MM.1S (cell line): ENCODE measurements around the gene FHL3.
A peak's percentile ranks its signal among the peaks of the same experiment; 100 is the strongest.
"Not testable (repeated sequence)": the region's sequence is repeated elsewhere in the genome, so short reads cannot be mapped to it uniquely, and the experiment has no call there.

Experiments
- DNase-seq: peaks from one replicate; pipeline ENCODE4 v3.0.0-alpha.2; 2015
- H2AFZ ChIP-seq: fragments of 300-600 bp; sonication (generic); 2 replicates; pipeline ENCODE4 v1.6.0; 2016; ENCODE audit warnings: antibody characterized with exemption, low read length
- H3F3A ChIP-seq: fragments of 300-600 bp; sonication (generic); 2 replicates; pipeline ENCODE4 v1.6.1; 2016; ENCODE audit warnings: mild to moderate bottlenecking, antibody characterized with exemption, low read length, moderate library complexity, mixed read lengths; ENCODE audit not compliant: insufficient read depth
- H3K27ac ChIP-seq: fragments of 300-600 bp; sonication (generic); 2 replicates; pipeline ENCODE4 v1.5.1; 2016; ENCODE audit warnings: mild to moderate bottlenecking, low read length
- H3K27me3 ChIP-seq: fragments of 300-600 bp; sonication (generic); replicated peaks from 2 replicates; pipeline ENCODE4 v1.6.0; 2016; ENCODE audit warnings: low read length; ENCODE audit not compliant: insufficient read depth
- H3K36me3 ChIP-seq: fragments of 300-600 bp; sonication (generic); replicated peaks from 2 replicates; pipeline ENCODE4 v1.6.1; 2016; ENCODE audit warnings: mild to moderate bottlenecking, low read length, mixed read lengths; ENCODE audit not compliant: insufficient read depth
- H3K4me1 ChIP-seq: fragments of 300-600 bp; sonication (generic); 2 replicates; pipeline ENCODE4 v1.6.1; 2016; ENCODE audit warnings: low read length, mixed read lengths
- H3K4me2 ChIP-seq: fragments of 300-600 bp; sonication (generic); 2 replicates; pipeline ENCODE4 v1.6.0; 2016; ENCODE audit warnings: low read depth, low read length
- H3K4me3 ChIP-seq: fragments of 300-600 bp; sonication (generic); 2 replicates; pipeline ENCODE4 v1.5.1; 2016; ENCODE audit warnings: low read length, mixed read lengths
- H3K79me2 ChIP-seq: fragments of 300-600 bp; sonication (generic); 2 replicates; pipeline ENCODE4 v1.6.1; 2016; ENCODE audit warnings: mixed run types, low read length, mixed read lengths
- H3K9ac ChIP-seq: fragments of 300-600 bp; sonication (generic); 2 replicates; pipeline ENCODE4 v1.6.1; 2016; ENCODE audit warnings: low read length, mixed read lengths
- H3K9me2 ChIP-seq: fragments of 300-600 bp; sonication (generic); replicated peaks from 2 replicates; pipeline ENCODE4 v1.6.1; 2016; ENCODE audit warnings: mild to moderate bottlenecking, low read length, mixed read lengths; ENCODE audit not compliant: insufficient read depth
- H3K9me3 ChIP-seq: fragments of 300-600 bp; sonication (generic); replicated peaks from 2 replicates; pipeline ENCODE4 v1.6.1; 2016; ENCODE audit warnings: mild to moderate bottlenecking, low read length, mixed read lengths; ENCODE audit not compliant: insufficient read depth
- H4K20me1 ChIP-seq: fragments of 300-600 bp; sonication (generic); 2 replicates; pipeline ENCODE4 v1.6.1; 2016; ENCODE audit warnings: mild to moderate bottlenecking, low read length, moderate library complexity, mixed read lengths; ENCODE audit not compliant: insufficient read depth
- CTCF ChIP-seq: fragments of 300-600 bp; sonication (generic); IDR thresholded peaks from 2 replicates; pipeline ENCODE4 v1.5.1; 2016; ENCODE audit warnings: antibody characterized with exemption, low read length, mixed read lengths
- EZH2 ChIP-seq: fragments of 300-600 bp; sonication (generic); optimal IDR thresholded peaks from 2 replicates; pipeline ENCODE3; 2017; ENCODE audit warnings: low read depth, mild to moderate bottlenecking, antibody characterized with exemption, low read length, mixed read lengths
- EZH2phosphoT487 ChIP-seq: fragments of 300-600 bp; sonication (generic); IDR thresholded peaks from 2 replicates; pipeline ENCODE4 v1.6.1; 2018; ENCODE audit warnings: antibody characterized with exemption, low read length

FHL3 gene

GRCh38 chr1:38034871-38035270 is 29.6 kb upstream of the FHL3 start:
- DNase-seq = no peak
- Histone ChIP-seq H3K27me3 (no peaks in the 10 kb centered on the region), H3K4me2 (no peak overlapping the region), H3K9ac (no peak overlapping the region), H3F3A (peaks cover 9% of the 10 kb centered on the region; the same call in 1 of the 2 replicates), H3K9me2 (no peaks in the 10 kb centered on the region), H3K9me3 (no peaks in the 10 kb centered on the region), H4K20me1 (no peaks in the 10 kb centered on the region), H3K79me2 (no peaks in the 10 kb centered on the region), H3K4me1 (peaks cover 18% of the 10 kb centered on the region), H3K4me3 (no peak overlapping the region), H3K36me3 (no peaks in the 10 kb centered on the region), H3K27ac (no peak overlapping the region), H2AFZ (no peak overlapping the region)
- no peak for TF ChIP-seq EZH2phosphoT487
- no peak for TF ChIP-seq CTCF
- TF ChIP-seq EZH2 = no peak

- not testable (repeated sequence) for H3K9me2 ChIP-seq, H3K79me2 ChIP-seq, H2AFZ ChIP-seq, H3K27me3 ChIP-seq, DNase-seq, H3K36me3 ChIP-seq, H3K9ac ChIP-seq, H4K20me1 ChIP-seq, H3K27ac ChIP-seq, H3K4me2 ChIP-seq, H3K9me3 ChIP-seq, H3K4me3 ChIP-seq
- peaks cover 36% of the 10 kb centered on the region for H3K4me1 ChIP-seq
- H3F3A ChIP-seq = peaks cover 28% of the 10 kb centered on the region
Measured at GRCh38 chr1:38032992-38033391, 27.7 kb upstream of the FHL3 start.

- Histone ChIP-seq H3K27ac (no peak overlapping the region), H3K9me3 (no peaks in the 10 kb centered on the region), H3K27me3 (no peaks in the 10 kb centered on the region), H3K36me3 (no peaks in the 10 kb centered on the region), H4K20me1 (no peaks in the 10 kb centered on the region), H3F3A (peaks cover 40% of the 10 kb centered on the region), H3K4me1 (peaks cover 50% of the 10 kb centered on the region), H3K9ac (no peak overlapping the region), H3K9me2 (no peaks in the 10 kb centered on the region), H3K4me2 (no peak overlapping the region), H3K79me2 (no peaks in the 10 kb centered on the region), H3K4me3 (no peak overlapping the region), H2AFZ (no peak overlapping the region)
- TF ChIP-seq CTCF (no peak), EZH2 (no peak), EZH2phosphoT487 (no peak)
- DNase-seq = no peak
Measured at GRCh38 chr1:38031513-38031866, 26.2 kb upstream of the FHL3 start.

GRCh38 chr1:38030596-38031512 is 25.5 kb upstream of the FHL3 start:
- no peaks in the 10 kb centered on the region for H4K20me1 ChIP-seq
- no peaks in the 10 kb centered on the region for H3K9me3 ChIP-seq
- no peaks in the 10 kb centered on the region for H3K27me3 ChIP-seq
- H3K4me1 ChIP-seq = peaks cover 50% of the 10 kb centered on the region
- peak overlapping the region; percentile 74 for H3K4me2 ChIP-seq
- H3K9me2 ChIP-seq = no peaks in the 10 kb centered on the region
- TF ChIP-seq EZH2phosphoT487 (no peak), CTCF (no peak), EZH2 (no peak)
- H3F3A ChIP-seq = peaks cover 40% of the 10 kb centered on the region
- peak overlapping the region; percentile 66 for H3K9ac ChIP-seq
- H2AFZ ChIP-seq = peak overlapping the region; percentile 76
- no peak for DNase-seq
- H3K27ac ChIP-seq = peak overlapping the region; percentile 90; the same call in 1 of the 2 replicates
- no peaks in the 10 kb centered on the region for H3K79me2 ChIP-seq
- no peaks in the 10 kb centered on the region for H3K36me3 ChIP-seq
- peak overlapping the region; percentile 25; the same call in 1 of the 2 replicates for H3K4me3 ChIP-seq
